HL-60/S4 treated with phorbol 12-myristate 13-acetate at 8.2 ng/mL for 4 days and 3 days (cell line): Measurements from ENCODE around the gene MED25.

Experiments used
- in situ Hi-C: fragments of 300-500 bp; cut with MboI; formaldehyde crosslinking; loops from 2 replicates; pipeline ENCODE4 v1.15.0; 2022; ENCODE audit warnings: low sequenced_read_pairs

The MED25 gene

GRCh38 chr19:49798574-49798973 lies 19.5 kb upstream of the MED25 start:
- in situ Hi-C loops: no loop called here

DNA sequence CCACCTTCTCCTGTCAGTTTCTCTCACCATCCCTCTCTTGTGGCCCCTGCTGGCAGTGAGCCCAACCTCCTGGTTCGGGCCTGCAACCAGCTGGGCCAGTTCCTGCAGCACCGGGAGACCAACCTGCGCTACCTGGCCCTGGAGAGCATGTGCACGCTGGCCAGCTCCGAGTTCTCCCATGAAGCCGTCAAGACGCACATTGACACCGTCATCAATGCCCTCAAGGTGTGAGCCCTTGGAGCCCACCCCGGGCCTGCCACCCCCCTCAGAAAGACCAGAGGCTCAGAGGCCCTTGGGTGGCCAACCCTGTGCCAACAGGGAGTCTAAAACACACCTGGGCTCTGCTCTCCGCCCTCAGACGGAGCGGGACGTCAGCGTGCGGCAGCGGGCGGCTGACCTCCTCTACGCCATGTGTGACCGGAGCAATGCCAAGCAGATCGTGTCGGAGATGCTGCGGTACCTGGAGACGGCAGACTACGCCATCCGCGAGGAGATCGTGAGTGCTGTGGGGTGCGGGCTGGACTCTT lies 18.8 kb upstream of the MED25 start:
- in situ Hi-C loops: no loop called here

- in situ Hi-C loops: no loop called here
Measured at GRCh38 chr19:49799798-49800376, 18.2 kb upstream of the MED25 start.

GRCh38 chr19:49800771-49801170 lies 17.3 kb upstream of the MED25 start:
- in situ Hi-C loops: no loop called here

DNA sequence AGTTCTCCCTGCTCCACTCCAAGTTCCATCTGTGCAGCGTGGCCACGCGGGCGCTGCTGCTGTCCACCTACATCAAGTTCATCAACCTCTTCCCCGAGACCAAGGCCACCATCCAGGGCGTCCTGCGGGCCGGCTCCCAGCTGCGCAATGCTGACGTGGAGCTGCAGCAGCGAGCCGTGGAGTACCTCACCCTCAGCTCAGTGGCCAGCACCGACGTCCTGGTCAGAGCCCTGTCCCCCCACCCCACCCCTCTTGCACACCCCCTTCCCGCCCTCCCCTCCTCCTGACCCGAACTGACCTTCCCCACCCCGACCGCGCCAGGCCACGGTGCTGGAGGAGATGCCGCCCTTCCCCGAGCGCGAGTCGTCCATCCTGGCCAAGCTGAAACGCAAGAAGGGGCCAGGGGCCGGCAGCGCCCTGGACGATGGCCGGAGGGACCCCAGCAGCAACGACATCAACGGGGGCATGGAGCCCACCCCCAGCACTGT lies 16.6 kb upstream of the MED25 start:
- in situ Hi-C loops: no loop called here

DNA sequence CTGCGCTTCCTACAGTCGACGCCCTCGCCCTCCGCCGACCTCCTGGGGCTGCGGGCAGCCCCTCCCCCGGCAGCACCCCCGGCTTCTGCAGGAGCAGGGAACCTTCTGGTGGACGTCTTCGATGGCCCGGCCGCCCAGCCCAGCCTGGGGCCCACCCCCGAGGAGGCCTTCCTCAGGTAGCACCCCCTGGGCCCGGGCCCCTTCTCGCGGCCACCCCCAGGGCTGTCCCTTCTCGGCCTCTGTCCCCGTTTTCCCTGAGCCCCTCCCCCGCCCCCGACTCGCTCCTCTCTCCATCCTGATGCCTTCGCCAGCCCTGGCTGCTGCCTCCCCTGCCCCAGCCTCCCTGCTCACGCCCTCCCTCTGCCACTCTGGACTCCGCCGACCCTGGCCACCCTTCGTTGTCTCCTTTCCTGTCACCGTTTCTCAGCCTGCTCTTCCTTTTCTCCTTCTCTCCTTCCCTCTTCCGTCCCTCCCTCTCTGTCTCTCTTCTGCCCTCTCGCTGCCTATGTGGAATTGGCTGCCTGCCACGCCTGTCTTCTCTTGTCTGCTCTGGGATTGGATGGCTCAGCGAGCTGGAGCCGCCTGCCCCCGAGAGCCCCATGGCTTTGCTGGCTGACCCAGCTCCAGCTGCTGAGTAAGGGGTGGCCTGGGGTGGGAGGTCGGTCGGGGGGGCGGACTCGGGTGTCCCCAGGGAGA lies 16.0 kb upstream of the MED25 start:
- in situ Hi-C loops: no loop called here

DNA sequence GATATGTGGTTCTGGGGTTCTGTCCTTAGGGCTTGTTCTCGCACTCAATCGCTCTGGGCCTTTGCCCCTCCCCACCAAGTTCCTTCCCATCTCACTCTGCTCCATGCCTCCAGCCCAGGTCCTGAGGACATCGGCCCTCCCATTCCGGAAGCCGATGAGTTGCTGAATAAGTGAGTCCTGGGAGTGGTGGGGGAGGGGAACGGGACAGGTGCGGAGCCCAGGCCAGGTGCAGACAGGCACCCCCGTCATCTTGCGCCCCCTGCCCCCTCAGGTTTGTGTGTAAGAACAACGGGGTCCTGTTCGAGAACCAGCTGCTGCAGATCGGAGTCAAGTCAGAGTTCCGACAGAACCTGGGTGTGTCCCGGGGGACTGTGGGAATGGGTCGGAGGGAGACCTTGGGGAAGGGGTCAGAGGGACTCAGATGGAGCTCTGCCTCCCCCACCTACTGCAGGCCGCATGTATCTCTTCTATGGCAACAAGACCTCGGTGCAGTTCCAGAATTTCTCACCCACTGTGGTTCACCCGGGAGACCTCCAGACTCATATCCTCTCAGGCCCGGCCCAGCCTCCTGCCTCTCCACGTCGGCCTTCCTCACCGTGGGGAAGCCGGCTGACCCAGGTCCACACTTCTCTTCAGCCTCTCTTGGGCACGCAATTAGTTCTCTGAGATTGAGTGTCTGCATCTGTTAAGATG lies 15.1 kb upstream of the MED25 start:
- in situ Hi-C loops: no loop called here

DNA sequence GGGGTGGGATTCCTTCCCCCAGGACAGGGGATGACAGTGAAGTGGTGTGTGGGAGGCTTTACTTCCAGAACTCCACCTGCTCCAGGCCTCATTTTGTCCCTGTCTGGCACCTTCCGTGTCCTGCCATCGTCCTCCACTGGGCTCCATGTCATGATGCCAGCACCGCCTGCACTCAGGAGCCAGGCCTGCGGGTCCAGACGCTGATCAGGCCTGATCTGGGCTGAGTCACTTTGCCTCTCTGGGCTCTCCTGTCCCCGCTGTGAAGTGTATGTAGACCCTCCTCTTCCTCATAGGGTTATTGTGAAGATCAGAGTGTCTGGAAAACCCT lies 14.6 kb upstream of the MED25 start:
- in situ Hi-C loops: no loop called here

DNA sequence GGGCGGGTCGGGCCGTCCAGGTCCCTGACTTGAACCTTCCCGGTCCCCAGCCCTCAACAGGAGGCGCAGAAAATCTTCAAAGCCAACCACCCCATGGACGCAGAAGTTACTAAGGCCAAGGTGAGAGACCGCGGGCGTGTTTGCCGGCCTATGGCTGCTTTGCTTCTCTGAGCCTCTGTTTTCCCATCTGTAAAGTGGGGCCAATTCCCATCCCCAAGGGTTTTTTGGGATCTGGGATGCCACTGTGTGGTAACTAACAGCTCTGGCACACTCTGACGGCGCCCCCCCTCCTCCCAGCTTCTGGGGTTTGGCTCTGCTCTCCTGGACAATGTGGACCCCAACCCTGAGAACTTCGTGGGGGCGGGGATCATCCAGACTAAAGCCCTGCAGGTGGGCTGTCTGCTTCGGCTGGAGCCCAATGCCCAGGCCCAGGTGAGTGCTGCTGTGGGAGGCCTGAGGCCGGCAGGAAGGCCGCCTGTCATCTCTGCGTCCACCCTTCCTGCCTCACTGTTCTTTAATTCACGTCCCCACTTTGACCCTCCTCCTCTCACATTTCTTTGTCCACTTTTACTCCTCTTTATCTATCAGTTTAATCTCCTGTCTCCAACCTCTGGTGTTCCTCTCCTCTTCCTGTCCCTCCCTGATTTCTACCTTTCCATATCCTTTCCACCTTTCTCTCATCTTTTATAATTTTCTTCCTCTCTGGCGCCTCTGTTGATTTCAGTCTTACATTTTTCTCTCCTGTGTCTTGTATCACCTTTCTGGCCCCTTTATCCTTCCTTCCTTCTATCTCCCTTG lies 12.1 kb upstream of the MED25 start:
- in situ Hi-C loops: no loop called here

GRCh38 chr19:49806620-49806959 lies 11.5 kb upstream of the MED25 start:
- in situ Hi-C loops: no loop called here

DNA sequence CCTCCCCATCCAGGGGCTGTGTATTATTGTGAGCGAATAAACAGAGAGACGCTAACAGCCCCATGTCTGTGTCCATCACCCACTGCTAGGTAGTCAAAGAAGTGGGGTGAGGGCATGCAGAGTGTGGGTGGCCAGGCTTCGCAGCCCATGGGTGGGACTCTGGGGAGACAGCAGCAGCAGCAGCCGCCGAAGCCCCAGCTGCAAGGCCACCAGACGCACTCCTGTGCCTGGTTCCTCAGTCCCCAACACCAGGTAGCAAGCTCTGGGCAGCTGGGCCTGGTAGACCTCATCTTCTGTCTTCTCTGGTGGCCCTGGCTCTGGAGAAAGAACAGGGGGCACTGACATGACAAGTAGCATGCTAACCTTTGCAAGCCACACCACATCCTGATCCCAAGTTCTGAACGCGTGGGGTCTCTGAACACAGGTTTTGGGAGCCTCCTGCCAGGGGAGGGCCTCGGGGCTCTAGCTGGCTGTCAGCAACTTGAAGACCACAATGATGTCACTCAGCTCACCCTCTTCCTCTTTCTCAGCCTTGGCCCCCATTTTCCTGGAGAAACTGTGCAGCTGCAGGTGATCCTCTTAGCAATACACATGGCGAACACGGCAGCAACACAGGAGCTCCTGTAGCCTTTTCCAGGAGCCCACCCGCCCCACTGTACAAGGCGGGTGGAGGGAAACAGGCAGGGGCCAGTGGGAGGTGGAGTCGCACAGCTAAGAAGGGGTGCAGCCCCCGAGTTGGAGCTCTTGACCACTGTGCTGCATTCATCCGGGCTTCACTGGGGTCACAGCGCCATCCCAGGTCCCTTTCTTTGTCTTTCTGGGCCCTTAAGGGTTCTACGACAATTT lies 10.8 kb upstream of the MED25 start:
- in situ Hi-C loops: no loop called here

DNA sequence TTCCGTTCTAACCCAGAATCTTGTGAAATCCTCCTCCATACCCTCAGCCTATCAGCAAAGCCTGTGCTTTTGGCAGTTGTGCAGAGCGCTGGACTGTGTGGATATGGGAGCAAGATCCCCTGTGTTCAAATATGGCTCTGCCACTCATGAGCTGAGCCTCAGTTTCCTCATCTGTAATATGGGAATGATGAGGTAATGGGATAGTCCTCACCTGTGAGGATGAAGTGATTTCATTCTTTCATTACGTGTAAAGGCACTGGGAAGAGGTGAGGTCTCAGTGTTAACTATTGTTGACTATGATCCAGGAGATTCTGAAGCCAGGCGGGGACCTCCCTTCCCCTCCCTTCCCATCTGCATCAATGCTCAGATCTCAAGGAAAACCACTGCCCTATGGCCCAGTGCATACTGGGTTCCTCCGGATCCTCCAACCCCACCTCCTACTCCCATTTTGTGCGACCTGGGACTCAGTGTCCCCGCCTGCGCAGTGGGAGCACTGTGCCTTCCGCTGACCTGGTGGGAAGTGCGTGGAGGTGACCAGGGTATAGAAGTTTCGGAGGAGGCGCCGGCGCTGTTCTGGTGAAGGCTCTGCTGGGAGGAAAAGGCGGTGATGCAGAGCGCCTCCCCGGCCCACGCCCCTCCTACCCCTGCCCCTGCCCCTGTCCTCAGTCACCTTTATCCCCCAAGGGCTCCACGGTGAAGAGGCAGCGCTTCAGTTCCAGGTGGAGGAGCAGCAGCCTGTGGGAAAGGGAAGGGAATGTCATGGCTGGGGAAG lies 10.0 kb upstream of the MED25 start:
- in situ Hi-C loops: no loop called here

DNA sequence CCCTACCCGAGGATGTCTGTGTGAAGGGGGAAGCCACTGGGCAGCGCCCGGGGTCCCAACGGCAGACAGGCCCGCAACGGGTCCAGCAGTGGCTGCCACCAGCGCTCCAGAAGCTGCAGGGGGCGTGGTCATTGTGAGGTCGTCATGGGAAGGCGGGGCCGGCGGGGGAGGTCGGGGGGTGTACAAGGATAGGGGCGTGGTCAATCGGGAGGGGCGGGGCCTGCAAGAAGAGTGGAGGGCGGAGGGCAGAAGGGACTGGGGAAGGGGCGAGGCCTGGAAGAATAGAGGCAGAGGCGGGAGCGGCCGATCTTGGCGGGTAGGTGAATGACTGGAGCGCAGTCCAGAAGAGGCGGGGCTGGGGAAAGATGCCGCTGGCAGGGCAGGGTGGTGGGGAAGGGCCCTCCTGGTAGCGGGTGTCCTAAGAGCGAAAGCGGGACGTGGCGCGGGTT lies 9.4 kb upstream of the MED25 start:
- in situ Hi-C loops: no loop called here

- in situ Hi-C loops: no loop called here
Measured at GRCh38 chr19:49809160-49809940, 8.7 kb upstream of the MED25 start.

DNA sequence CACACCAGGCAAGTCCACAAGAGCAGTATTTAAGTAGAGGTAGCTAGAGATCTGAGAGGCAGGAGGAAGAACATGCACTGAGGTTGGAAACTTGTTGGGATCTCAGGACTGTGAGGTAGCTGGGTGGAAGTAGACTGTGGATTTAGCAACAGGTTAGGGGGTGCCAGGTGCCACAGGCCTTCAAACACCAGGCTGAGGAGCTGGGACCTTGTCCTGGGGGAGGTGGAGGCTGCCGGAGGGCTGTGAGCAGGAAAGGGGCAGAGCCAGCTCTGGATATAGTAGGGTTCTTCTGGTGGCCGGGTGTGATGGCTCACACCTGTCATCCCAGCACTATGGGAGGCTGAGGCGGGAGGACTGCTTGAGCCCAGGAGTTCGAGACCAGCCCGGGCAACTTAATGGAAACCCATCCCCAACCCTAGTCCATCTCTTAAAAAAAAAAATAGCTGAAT lies 8.1 kb upstream of the MED25 start:
- in situ Hi-C loops: no loop called here

DNA sequence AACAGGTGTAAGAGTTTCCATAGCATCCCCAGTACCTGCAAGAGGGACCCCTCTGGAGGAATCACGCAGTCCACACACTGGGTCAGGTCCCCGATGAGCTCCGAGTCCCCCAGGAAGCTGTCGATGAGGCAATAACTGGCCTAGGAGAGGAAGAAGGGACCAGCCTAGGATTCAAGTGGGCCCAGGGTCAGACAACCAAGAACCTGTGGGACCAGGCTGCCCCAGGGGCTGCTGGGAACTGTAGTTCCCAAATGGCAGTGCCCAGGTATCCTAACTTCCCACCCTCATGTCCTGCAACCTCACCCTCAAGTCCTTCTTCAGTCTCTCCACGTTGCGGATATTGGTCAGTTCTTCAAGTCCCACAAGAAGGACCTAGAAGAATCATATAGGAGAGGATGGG lies 6.8 kb upstream of the MED25 start:
- in situ Hi-C loops: no loop called here

DNA sequence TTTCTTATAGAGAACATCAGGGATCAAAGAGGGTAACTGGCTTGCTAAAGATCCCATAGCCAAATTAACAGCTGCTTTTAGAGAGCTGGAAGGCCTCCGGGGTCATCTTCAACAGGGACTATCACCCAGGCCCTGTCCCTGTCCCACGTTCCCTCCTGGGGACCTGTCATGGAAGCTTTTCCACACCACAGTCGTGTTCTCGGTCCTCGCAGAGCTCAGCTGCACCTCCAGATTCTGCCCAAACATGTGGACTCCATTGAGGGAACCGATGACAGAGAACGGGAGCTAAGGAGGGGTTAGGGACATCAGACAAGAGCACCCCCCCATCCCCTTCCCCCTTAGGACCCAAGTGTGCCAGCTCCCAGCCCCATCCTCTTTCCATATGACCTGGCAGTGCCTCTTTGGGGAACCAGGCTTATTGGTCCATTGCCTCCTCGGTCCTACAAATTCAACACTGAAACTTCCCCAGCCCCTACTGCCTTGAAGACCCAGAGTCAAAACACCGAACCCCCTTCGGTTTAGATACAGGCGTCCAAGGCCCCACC lies 5.6 kb upstream of the MED25 start:
- in situ Hi-C loops: no loop called here

GRCh38 chr19:49812997-49813861 lies 4.9 kb upstream of the MED25 start, which contains the start of gene FUZ:
TSS of gene FUZ (minus strand) at chr19:49813292. CDS start at chr19:49813106, 186 bp downstream.
- in situ Hi-C loops: no loop called here
